ENCODE results near the gene COL10A1. TPM values are rescaled to one million over a fixed set of nuclear protein-coding genes. Genes with fewer than 3 reads are reported as not detected.

The COL10A1 gene
- total RNA-seq, 2 donors from 2014 or later: 0.92 TPM; not detected in 1

DNA sequence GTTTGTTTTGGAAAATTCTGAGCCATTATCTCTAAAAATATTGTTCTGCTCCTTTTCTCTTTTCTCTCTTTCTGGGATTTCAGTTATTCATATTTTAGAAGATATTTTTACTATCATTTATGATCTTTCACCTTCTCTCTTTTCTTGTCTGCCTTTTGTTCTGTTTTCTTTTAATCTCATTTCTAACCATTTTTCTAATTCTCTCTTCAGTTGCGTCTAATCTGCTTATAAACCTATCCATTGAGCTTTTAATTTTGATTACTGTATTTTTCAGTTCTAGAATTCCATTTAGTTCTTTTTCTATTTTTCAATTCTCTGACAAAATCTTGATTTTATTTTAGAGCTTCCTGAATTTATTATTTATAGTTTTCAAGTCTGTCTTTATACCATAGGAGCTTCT is 42.2 kb upstream of the COL10A1 start:
- Histone ChIP-seq H3K4me1 (ENCODE audit: control insufficient read depth in 1 of 2, low read depth in 2 of 2) (peaks cover 3 to 8% of the 10 kb centered on the region in 2 donors), H3K36me3 (no peaks in the 10 kb centered on the region), H3K9me3 (no peaks in the 10 kb centered on the region), H3K27me3 (replicated peaks; ENCODE audit: insufficient read depth) (no peaks in the 10 kb centered on the region), H3K27ac (no peak overlapping the region), H3K4me3 (no peak overlapping the region)
- TF ChIP-seq, protein P1, sequence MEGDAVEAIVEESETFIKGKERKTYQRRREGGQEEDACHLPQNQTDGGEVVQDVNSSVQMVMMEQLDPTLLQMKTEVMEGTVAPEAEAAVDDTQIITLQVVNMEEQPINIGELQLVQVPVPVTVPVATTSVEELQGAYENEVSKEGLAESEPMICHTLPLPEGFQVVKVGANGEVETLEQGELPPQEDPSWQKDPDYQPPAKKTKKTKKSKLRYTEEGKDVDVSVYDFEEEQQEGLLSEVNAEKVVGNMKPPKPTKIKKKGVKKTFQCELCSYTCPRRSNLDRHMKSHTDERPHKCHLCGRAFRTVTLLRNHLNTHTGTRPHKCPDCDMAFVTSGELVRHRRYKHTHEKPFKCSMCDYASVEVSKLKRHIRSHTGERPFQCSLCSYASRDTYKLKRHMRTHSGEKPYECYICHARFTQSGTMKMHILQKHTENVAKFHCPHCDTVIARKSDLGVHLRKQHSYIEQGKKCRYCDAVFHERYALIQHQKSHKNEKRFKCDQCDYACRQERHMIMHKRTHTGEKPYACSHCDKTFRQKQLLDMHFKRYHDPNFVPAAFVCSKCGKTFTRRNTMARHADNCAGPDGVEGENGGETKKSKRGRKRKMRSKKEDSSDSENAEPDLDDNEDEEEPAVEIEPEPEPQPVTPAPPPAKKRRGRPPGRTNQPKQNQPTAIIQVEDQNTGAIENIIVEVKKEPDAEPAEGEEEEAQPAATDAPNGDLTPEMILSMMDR (IDR thresholded peaks at IDR 0.05): no peak
- DNase-seq (ENCODE audit: low spot score) (no peak), ATAC-seq (ENCODE audit: insufficient number of reproducible peaks, low FRiP score, low read depth) (no peak)

DNA sequence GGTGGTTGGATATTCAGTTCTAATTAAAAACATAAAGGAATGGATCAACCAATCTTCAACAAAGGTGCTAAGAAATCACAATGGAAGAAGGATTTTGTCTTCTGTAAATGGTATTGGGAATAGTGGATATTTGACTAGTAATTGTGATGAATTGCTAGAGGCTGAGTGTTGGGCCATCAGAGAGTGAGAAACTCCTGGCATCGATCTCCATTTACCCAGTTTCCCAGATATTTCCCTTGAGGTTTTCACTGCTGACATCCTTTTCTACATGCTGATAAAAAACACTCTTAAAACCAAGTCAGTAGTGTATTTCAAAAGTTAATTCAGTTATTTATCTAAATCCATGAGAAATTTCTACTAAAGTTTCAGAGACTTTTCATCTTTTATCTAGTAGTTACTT is 40.4 kb upstream of the COL10A1 start:
- H3K4me1 ChIP-seq (ENCODE audit: control insufficient read depth in 1 of 2, low read depth in 2 of 2): peaks cover 3 to 8% of the 10 kb centered on the region in 2 donors
- DNase-seq (ENCODE audit: low spot score) (no peak), ATAC-seq (ENCODE audit: insufficient number of reproducible peaks, low FRiP score, low read depth) (no peak)
- no peaks in the 10 kb centered on the region for H3K36me3 ChIP-seq
- H3K27ac ChIP-seq: no peak overlapping the region
- no peaks in the 10 kb centered on the region for H3K27me3 ChIP-seq (replicated peaks; ENCODE audit: insufficient read depth)
- TF ChIP-seq, protein P1 (IDR thresholded peaks at IDR 0.05): no peak
- no peak overlapping the region for H3K4me3 ChIP-seq
- H3K9me3 ChIP-seq: no peaks in the 10 kb centered on the region

DNA sequence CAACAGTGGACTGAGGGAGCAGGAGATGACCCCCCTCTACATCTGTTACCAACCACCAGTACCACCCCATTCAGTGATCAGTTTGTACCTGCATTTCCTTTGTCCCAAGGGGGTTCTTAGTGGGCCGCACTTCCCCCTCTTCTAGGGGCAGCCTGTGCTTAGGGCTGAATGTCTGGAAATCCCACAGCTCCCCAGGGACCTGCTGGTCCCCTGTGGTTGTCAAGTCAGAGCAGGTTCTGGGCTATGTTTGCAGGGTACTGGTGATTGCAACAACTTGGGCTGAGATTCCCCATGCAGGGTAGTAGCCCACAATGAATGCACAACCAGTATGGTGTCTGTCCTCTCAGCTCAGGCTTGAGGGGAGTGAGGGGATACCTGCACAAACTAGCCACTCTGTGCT is 39.7 kb upstream of the COL10A1 start:
- no peaks in the 10 kb centered on the region for H3K9me3 ChIP-seq
- H3K4me1 ChIP-seq (ENCODE audit: control insufficient read depth in 1 of 2, low read depth in 2 of 2): peaks cover 2 to 3% of the 10 kb centered on the region in 2 donors
- no peaks in the 10 kb centered on the region for H3K36me3 ChIP-seq
- TF ChIP-seq, protein P1 (IDR thresholded peaks at IDR 0.05): no peak
- no peak overlapping the region for H3K4me3 ChIP-seq
- no peak overlapping the region for H3K27ac ChIP-seq
- ATAC-seq (ENCODE audit: insufficient number of reproducible peaks, low FRiP score, low read depth) (no peak), DNase-seq (ENCODE audit: low spot score) (no peak)
- no peaks in the 10 kb centered on the region for H3K27me3 ChIP-seq (replicated peaks; ENCODE audit: insufficient read depth)

DNA sequence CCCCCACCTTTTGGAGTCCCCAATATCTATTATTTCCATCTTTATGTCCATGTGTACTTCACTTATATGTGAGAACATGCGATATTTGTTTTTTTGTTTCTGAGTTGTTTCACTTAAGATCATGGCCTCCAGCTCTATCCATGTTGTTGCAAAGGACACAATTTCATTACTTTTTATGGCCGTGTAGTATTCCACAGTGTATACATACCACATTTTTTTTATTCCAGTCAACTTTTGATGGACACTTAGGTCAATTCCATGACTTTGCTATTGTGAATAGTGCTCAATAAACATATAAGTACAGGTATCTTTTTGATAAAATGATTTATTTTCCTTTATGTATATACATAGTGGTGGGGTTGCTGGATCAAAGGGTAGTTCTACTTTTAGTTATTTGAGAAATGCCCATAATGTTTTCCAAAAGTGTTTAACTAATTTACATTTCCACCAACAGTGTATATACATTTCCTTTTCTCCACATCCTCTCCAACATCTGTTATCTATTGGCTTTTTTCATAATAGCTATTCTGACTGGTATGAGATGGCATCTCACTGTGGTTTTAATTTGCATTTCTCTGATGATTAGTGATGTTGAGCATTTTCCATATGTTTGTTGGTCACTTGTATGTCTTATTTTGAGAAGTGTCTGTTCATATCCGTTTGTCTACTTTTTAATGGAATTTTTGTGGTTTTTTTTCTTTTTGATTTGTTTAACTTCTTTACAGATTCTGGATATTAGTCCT is 34.0 kb upstream of the COL10A1 start:
- peaks cover 0 to 16% of the 10 kb centered on the region in 2 donors for H3K4me1 ChIP-seq (ENCODE audit: control insufficient read depth in 1 of 2, low read depth in 2 of 2)
- TF ChIP-seq, protein P1 (IDR thresholded peaks at IDR 0.05): no peak
- ATAC-seq (ENCODE audit: insufficient number of reproducible peaks, low FRiP score, low read depth): no peak
- no peaks in the 10 kb centered on the region for H3K36me3 ChIP-seq
- H3K27me3 ChIP-seq (replicated peaks; ENCODE audit: insufficient read depth): no peaks in the 10 kb centered on the region
- no peaks in the 10 kb centered on the region for H3K9me3 ChIP-seq
- H3K27ac ChIP-seq: no peak overlapping the region
- no peak overlapping the region for H3K4me3 ChIP-seq
- DNase-seq (ENCODE audit: low spot score): no peak

DNA sequence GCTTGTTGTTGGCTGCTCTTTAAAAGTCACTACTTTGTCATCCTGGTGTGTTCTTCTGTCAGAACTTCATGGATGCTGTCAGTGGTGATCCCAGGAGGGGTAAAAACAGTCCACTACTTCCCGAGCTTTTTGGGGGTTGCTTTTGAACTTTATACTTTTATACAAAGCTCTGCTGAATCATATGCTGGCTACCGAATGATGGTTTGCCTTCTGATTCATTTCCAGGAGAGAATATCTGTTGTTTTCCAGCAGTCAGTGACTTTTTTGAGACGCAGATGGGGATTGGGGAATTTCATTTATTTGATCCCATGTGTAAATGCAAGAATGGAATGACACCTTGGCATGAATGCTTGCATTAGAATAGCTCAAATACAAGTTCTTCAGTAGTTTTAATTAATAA is 32.7 kb upstream of the COL10A1 start:
- Histone ChIP-seq H3K4me3 (no peak overlapping the region), H3K27ac (no peak overlapping the region), H3K9me3 (no peaks in the 10 kb centered on the region), H3K27me3 (replicated peaks; ENCODE audit: insufficient read depth) (no peaks in the 10 kb centered on the region), H3K36me3 (no peaks in the 10 kb centered on the region), H3K4me1 (ENCODE audit: control insufficient read depth in 1 of 2, low read depth in 2 of 2) (peaks cover 0 to 16% of the 10 kb centered on the region in 2 donors)
- no peak for ATAC-seq (ENCODE audit: insufficient number of reproducible peaks, low FRiP score, low read depth)
- DNase-seq (ENCODE audit: low spot score): no peak
- TF ChIP-seq, protein P1 (IDR thresholded peaks at IDR 0.05): no peak
